ENCODE results near the gene COL8A1. TPM values are rescaled to one million over a fixed set of nuclear protein-coding genes. Genes with fewer than 3 reads are reported as not detected.

Gene COL8A1
- total RNA-seq, 4 donors from 2014 or later: 31.5 to 139 (median 71.4) TPM

DNA sequence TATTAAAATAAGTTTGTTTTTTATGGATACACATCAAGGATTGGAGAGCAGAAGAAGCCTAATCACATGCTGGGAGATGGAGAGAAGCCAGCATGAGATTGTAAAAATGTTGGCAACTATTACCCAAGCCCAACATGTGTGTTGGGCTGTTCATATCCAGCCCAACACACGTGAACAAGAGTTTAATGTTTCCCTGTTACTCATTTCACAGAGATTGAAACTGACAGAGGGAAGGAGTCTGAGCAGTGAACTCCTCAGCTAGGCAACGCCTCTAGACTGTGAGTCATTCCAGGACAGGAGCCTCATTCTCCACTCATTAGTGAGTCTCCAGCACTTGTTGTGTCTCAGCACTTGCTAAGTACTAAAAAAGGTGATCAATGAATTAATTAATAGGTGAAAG lies 136.1 kb downstream of the COL8A1 start:
- Histone ChIP-seq H3K27ac (replicated peaks in 1 of 4) (no peak overlapping the region), H3K36me3 (no peaks in the 10 kb centered on the region), H3K4me1 (no peaks in the 10 kb centered on the region), H3K4me3 (no peak overlapping the region), H3K9me3 (no peaks in the 10 kb centered on the region), H3K27me3 (no peaks in the 10 kb centered on the region)
- TF ChIP-seq POLR2AphosphoS5 (IDR thresholded peaks at IDR 0.05) (no peak), EP300 (IDR thresholded peaks at IDR 0.05) (no peak), POLR2A (IDR thresholded peaks at IDR 0.05; ENCODE audit: low read depth) (no peak)
- TF ChIP-seq, protein P1, sequence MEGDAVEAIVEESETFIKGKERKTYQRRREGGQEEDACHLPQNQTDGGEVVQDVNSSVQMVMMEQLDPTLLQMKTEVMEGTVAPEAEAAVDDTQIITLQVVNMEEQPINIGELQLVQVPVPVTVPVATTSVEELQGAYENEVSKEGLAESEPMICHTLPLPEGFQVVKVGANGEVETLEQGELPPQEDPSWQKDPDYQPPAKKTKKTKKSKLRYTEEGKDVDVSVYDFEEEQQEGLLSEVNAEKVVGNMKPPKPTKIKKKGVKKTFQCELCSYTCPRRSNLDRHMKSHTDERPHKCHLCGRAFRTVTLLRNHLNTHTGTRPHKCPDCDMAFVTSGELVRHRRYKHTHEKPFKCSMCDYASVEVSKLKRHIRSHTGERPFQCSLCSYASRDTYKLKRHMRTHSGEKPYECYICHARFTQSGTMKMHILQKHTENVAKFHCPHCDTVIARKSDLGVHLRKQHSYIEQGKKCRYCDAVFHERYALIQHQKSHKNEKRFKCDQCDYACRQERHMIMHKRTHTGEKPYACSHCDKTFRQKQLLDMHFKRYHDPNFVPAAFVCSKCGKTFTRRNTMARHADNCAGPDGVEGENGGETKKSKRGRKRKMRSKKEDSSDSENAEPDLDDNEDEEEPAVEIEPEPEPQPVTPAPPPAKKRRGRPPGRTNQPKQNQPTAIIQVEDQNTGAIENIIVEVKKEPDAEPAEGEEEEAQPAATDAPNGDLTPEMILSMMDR (IDR thresholded peaks at IDR 0.05): no peak
- no peak for DNase-seq (ENCODE audit: extremely low spot score)
- WGBS: 39% methylated on average over 2 of the region's 2 CpGs
- intact Hi-C loops (cut with DNase I): no loop called here

- TF ChIP-seq POLR2AphosphoS5 (IDR thresholded peaks at IDR 0.05): no peak
- TF ChIP-seq, protein P1 (IDR thresholded peaks at IDR 0.05): no peak
- no peak for TF ChIP-seq POLR2A (IDR thresholded peaks at IDR 0.05; ENCODE audit: low read depth)
- no peak for TF ChIP-seq EP300 (IDR thresholded peaks at IDR 0.05)
- no peaks in the 10 kb centered on the region for H3K4me1 ChIP-seq
- DNase-seq (ENCODE audit: extremely low spot score): no peak
- H3K4me3 ChIP-seq: no peak overlapping the region
- H3K27ac ChIP-seq (replicated peaks in 1 of 4): no peak overlapping the region
- intact Hi-C loops (cut with DNase I): no loop called here
- 77% methylated on average over 5 of the region's 5 CpGs for WGBS
- no peaks in the 10 kb centered on the region for H3K9me3 ChIP-seq
- H3K36me3 ChIP-seq: no peaks in the 10 kb centered on the region
- no peaks in the 10 kb centered on the region for H3K27me3 ChIP-seq
These were observed 138.3 kb downstream of the COL8A1 start for GRCh38 chr3:99776516-99777209.

GRCh38 chr3:99777210-99777549 lies 138.8 kb downstream of the COL8A1 start:
- no peaks in the 10 kb centered on the region for H3K27me3 ChIP-seq
- TF ChIP-seq POLR2A (IDR thresholded peaks at IDR 0.05; ENCODE audit: low read depth) (no peak), EP300 (IDR thresholded peaks at IDR 0.05) (no peak), POLR2AphosphoS5 (IDR thresholded peaks at IDR 0.05) (no peak)
- TF ChIP-seq, protein P1 (IDR thresholded peaks at IDR 0.05): no peak
- intact Hi-C loops (cut with DNase I): no loop called here
- 82% methylated on average over 2 of the region's 2 CpGs for WGBS
- H3K9me3 ChIP-seq: no peaks in the 10 kb centered on the region
- no peak overlapping the region for H3K27ac ChIP-seq (replicated peaks in 1 of 4)
- no peak overlapping the region for H3K4me3 ChIP-seq
- no peaks in the 10 kb centered on the region for H3K36me3 ChIP-seq
- no peak for DNase-seq (ENCODE audit: extremely low spot score)
- no peaks in the 10 kb centered on the region for H3K4me1 ChIP-seq

DNA sequence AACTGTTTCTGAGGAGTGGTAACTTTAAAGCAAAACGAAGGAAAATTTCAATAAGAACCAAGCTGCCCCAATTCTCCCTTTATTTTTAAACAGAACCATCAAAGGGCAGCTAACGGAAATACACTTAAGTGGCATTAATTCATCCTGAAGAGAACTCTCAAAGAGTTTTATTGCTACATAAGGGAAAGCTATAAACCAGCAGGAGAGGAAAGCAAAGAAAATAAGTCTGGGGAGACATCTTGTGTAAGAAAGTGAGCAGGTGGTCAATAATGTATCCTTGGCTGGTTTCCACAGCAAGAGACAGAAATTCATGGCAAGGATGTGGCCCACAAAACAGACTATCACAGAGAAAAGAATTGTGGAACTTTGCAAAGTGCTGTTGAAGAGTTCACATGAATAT lies 139.3 kb downstream of the COL8A1 start:
- Histone ChIP-seq H3K36me3 (no peaks in the 10 kb centered on the region), H3K4me1 (no peaks in the 10 kb centered on the region), H3K27ac (replicated peaks in 1 of 4) (no peak overlapping the region), H3K27me3 (no peaks in the 10 kb centered on the region), H3K9me3 (no peaks in the 10 kb centered on the region), H3K4me3 (no peak overlapping the region)
- TF ChIP-seq POLR2A (IDR thresholded peaks at IDR 0.05; ENCODE audit: low read depth) (no peak), EP300 (IDR thresholded peaks at IDR 0.05) (no peak), POLR2AphosphoS5 (IDR thresholded peaks at IDR 0.05) (no peak)
- TF ChIP-seq, protein P1 (IDR thresholded peaks at IDR 0.05): no peak
- no peak for DNase-seq (ENCODE audit: extremely low spot score)
- intact Hi-C loops (cut with DNase I): no loop called here
- 65% methylated on average over 2 of the region's 2 CpGs for WGBS

DNA sequence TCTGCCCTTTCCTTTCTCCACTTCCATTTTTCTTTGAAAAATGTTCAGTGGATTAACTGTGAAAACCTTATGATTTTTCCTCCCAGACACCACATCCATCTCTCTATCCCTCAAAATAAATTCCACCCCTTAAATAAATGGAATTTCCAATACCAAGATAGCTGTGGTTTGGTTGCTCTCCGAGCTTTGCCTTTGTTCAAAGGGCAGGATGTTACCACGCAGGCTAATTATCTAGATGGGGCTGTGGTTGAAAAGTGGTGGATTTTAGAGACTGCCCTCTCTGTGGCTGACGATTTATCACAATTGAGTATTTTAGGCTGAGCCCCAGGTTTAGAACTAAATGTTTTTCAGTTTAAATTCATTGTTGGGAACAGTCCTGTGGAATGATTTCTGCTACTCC lies 142.4 kb downstream of the COL8A1 start:
- H3K4me3 ChIP-seq: no peak overlapping the region
- no peak for DNase-seq (ENCODE audit: extremely low spot score)
- H3K27me3 ChIP-seq: no peaks in the 10 kb centered on the region
- no peaks in the 10 kb centered on the region for H3K4me1 ChIP-seq
- no peaks in the 10 kb centered on the region for H3K9me3 ChIP-seq
- intact Hi-C loops (cut with DNase I): no loop called here
- H3K36me3 ChIP-seq: no peaks in the 10 kb centered on the region
- no peak for TF ChIP-seq POLR2AphosphoS5 (IDR thresholded peaks at IDR 0.05)
- TF ChIP-seq, protein P1 (IDR thresholded peaks at IDR 0.05): no peak
- no peak for TF ChIP-seq POLR2A (IDR thresholded peaks at IDR 0.05; ENCODE audit: low read depth)
- TF ChIP-seq EP300 (IDR thresholded peaks at IDR 0.05): no peak
- H3K27ac ChIP-seq (replicated peaks in 1 of 4): no peak overlapping the region
- 76% methylated on average over 3 of the region's 3 CpGs for WGBS

Data from esophagus muscularis mucosa (tissue), 4 donors.